Neural cell (in vitro differentiated cells): ENCODE data around the gene HOXB5. TPM values are rescaled to one million over a fixed set of nuclear protein-coding genes. Genes with fewer than 3 reads are reported as not detected.

Experiments used
- H2AFZ ChIP-seq: fragments of 200-600, 300-800 bp; sonication (generic), shearing (Covaris generic); 2 replicates; pipeline ENCODE4 v1.6.0; 2014; ENCODE audit warnings: low read depth, mild to moderate bottlenecking, antibody characterized with exemption, low read length, moderate library complexity
- H3F3A ChIP-seq: fragments of 200-600 bp; shearing (Covaris generic); 2 replicates; pipeline ENCODE4 v1.6.1; 2016; ENCODE audit warnings: mild to moderate bottlenecking, moderate library complexity, mixed read lengths, antibody characterized with exemption, low read length; ENCODE audit not compliant: insufficient read depth, poor library complexity, severe bottlenecking
- H3K27ac ChIP-seq: fragments of 200-600, 300-800 bp; sonication (generic), shearing (Covaris generic); 2 replicates; pipeline ENCODE4 v1.5.1; 2014; ENCODE audit warnings: mild to moderate bottlenecking, low read length, moderate library complexity
- H3K27me3 ChIP-seq: fragments of 300-800, 200-600 bp; sonication (generic), shearing (Covaris generic); 2 replicates; pipeline ENCODE4 v1.6.0; 2014; ENCODE audit warnings: mild to moderate bottlenecking, low read depth, low read length, moderate library complexity; ENCODE audit not compliant: insufficient read depth
- H3K36me3 ChIP-seq: fragments of 300-800, 200-600 bp; sonication (generic), shearing (Covaris generic); 2 replicates; pipeline ENCODE4 v1.5.1; 2014; ENCODE audit warnings: mild to moderate bottlenecking, antibody characterized with exemption, low read length, moderate library complexity; ENCODE audit not compliant: insufficient read depth
- H3K4me2 ChIP-seq: fragments of 300-800, 200-600 bp; sonication (generic), shearing (Covaris generic); 2 replicates; pipeline ENCODE4 v1.6.0; 2014; ENCODE audit warnings: mild to moderate bottlenecking, low read length
- H3K4me3 ChIP-seq: fragments of 300-800, 200-600 bp; sonication (generic), shearing (Covaris generic); 2 replicates; pipeline ENCODE4 v1.5.1; 2014; ENCODE audit warnings: mild to moderate bottlenecking, low read length, moderate library complexity
- H3K79me2 ChIP-seq: fragments of 200-600 bp; shearing (Covaris generic); replicated peaks from 2 replicates; pipeline ENCODE4 v1.6.0; 2014; ENCODE audit warnings: mild to moderate bottlenecking, low read length, moderate library complexity; ENCODE audit not compliant: insufficient read depth
- H3K9ac ChIP-seq: fragments of 300-800, 200-600 bp; sonication (generic), shearing (Covaris generic); 2 replicates; pipeline ENCODE4 v1.6.1; 2016; ENCODE audit warnings: mild to moderate bottlenecking, low read length, mixed read lengths
- H3K9me2 ChIP-seq: fragments of 200-600 bp; shearing (Covaris generic); 2 replicates; pipeline ENCODE4 v1.6.1; 2016; ENCODE audit warnings: mild to moderate bottlenecking, low read length, mixed read lengths; ENCODE audit not compliant: insufficient read depth
- H3K9me3 ChIP-seq: fragments of 200-600, 300-800 bp; sonication (generic), shearing (Covaris generic); 2 replicates; pipeline ENCODE4 v1.6.1; 2016; ENCODE audit warnings: mild to moderate bottlenecking, mixed run types, low read length, moderate library complexity, mixed read lengths
- H4K20me1 ChIP-seq: fragments of 200-600 bp; shearing (Covaris generic); 2 replicates; pipeline ENCODE4 v1.6.1; 2016; ENCODE audit warnings: mild to moderate bottlenecking, mixed run types; ENCODE audit not compliant: insufficient read depth
- CTCF ChIP-seq: fragments of 450-650 bp; IDR thresholded peaks from 2 replicates; pipeline ENCODE4 v1.5.1; 2014; ENCODE audit warnings: antibody characterized with exemption, mild to moderate bottlenecking, moderate library complexity; ENCODE audit not compliant: poor library complexity, severe bottlenecking
- EP300 ChIP-seq: fragments of 450-650 bp; conservative IDR thresholded peaks from 2 replicates; pipeline ENCODE4 v1.6.1; 2014; ENCODE audit warnings: antibody characterized with exemption, mild to moderate bottlenecking, moderate library complexity; ENCODE audit not compliant: poor library complexity, severe bottlenecking
- EZH2 ChIP-seq: fragments of 200-600, 300-800 bp; shearing (Covaris generic), sonication (generic); IDR thresholded peaks from 2 replicates; pipeline ENCODE4 v1.6.1; 2014; ENCODE audit warnings: antibody characterized with exemption, low read length, borderline replicate concordance, mild to moderate bottlenecking; ENCODE audit not compliant: insufficient read depth, poor library complexity, severe bottlenecking
- MXI1 ChIP-seq: fragments of 450-650 bp; conservative IDR thresholded peaks from 2 replicates; pipeline ENCODE4 v1.6.1; 2014; ENCODE audit warnings: antibody characterized with exemption, mild to moderate bottlenecking; ENCODE audit not compliant: poor library complexity, severe bottlenecking
- POLR2AphosphoS5 ChIP-seq: IDR thresholded peaks from 2 replicates; pipeline ENCODE4 v1.6.1; 2012
- RAD21 ChIP-seq: fragments of 450-650 bp; conservative IDR thresholded peaks from 2 replicates; pipeline ENCODE4 v1.6.1; 2014; ENCODE audit warnings: antibody characterized with exemption, mild to moderate bottlenecking, moderate library complexity
- REST ChIP-seq: IDR thresholded peaks from 2 replicates; pipeline ENCODE4 v1.6.1; 2012; ENCODE audit warnings: borderline replicate concordance
- SMC3 ChIP-seq: fragments of 450-650 bp; conservative IDR thresholded peaks from 2 replicates; pipeline ENCODE4 v1.6.1; 2014; ENCODE audit warnings: antibody characterized with exemption, mild to moderate bottlenecking, moderate library complexity; ENCODE audit not compliant: poor library complexity
- TAF1 ChIP-seq: IDR thresholded peaks from 2 replicates; pipeline ENCODE4 v1.6.1; 2012; ENCODE audit warnings: low read depth
- polyA plus RNA-seq: library from polyadenylated mRNA; depleted of rRNA; stranded (reverse); fragments of >200 nt; gene quantifications from 2 replicates; pipeline ENCODE4 v1.2.3, GENCODE V29; 2014

Gene HOXB5
- polyA plus RNA-seq, 1 donor from 2014 or later = not detected

GRCh38 chr17:48630009-48630924, 36.7 kb upstream of the HOXB5 start:
- TF ChIP-seq POLR2AphosphoS5 = no peak
- Histone ChIP-seq H3K9ac (no peak overlapping the region), H3K9me3 (no peaks in the 10 kb centered on the region), H3K4me2 (no peak overlapping the region), H3F3A (no peaks in the 10 kb centered on the region), H2AFZ (no peak overlapping the region), H3K27ac (no peak overlapping the region), H3K4me3 (no peak overlapping the region), H3K79me2 (no peaks in the 10 kb centered on the region), H4K20me1 (no peaks in the 10 kb centered on the region), H3K36me3 (no peaks in the 10 kb centered on the region), H3K9me2 (no peaks in the 10 kb centered on the region), H3K27me3 (peaks cover 100% of the 10 kb centered on the region)

GRCh38 chr17:48629411-48629759, 35.8 kb upstream of the HOXB5 start:
- no peaks in the 10 kb centered on the region for H3K9me3 ChIP-seq
- H4K20me1 ChIP-seq = no peaks in the 10 kb centered on the region
- no peak overlapping the region for H2AFZ ChIP-seq
- H3K4me2 ChIP-seq = no peak overlapping the region
- no peaks in the 10 kb centered on the region for H3K79me2 ChIP-seq
- H3K36me3 ChIP-seq = no peaks in the 10 kb centered on the region
- TF ChIP-seq MXI1 = no peak
- no peak for TF ChIP-seq CTCF
- no peak for TF ChIP-seq RAD21
- TF ChIP-seq EZH2 = no peak
- TF ChIP-seq REST = no peak
- no peak for TF ChIP-seq POLR2AphosphoS5
- no peak for TF ChIP-seq EP300
- no peak for TF ChIP-seq SMC3
- TF ChIP-seq TAF1 = no peak
- no peaks in the 10 kb centered on the region for H3K9me2 ChIP-seq
- no peak overlapping the region for H3K27ac ChIP-seq
- no peak overlapping the region for H3K4me3 ChIP-seq
- H3K9ac ChIP-seq = no peak overlapping the region
- peaks cover 100% of the 10 kb centered on the region for H3K27me3 ChIP-seq
- H3F3A ChIP-seq = no peaks in the 10 kb centered on the region
